PC-9 (cell line): ENCODE data around the gene NFASC. TPM values are rescaled to one million over a fixed set of nuclear protein-coding genes. Genes with fewer than 3 reads are reported as not detected.

ENCODE experiments used
- BruUV-seq: library from RNA; stranded (reverse); fragments of 400-500 nt; replicated peaks from 2 replicates; lab custom pipeline; 2021; lab: Mats Ljungman, UMichigan
- CTCF ChIA-PET: fragments of 300-600 bp; sonication (Branson Sonifier 250); formaldehyde crosslinking; loops from one replicate; lab custom pipeline; 2022; ENCODE audit warnings: antibody characterized with exemption; lab: Charles Lee
- POLR2A ChIA-PET: fragments of 300-600 bp; sonication (Branson Sonifier 250); formaldehyde crosslinking; loops from one replicate; lab custom pipeline; 2022; ENCODE audit warnings: antibody characterized with exemption; ENCODE audit not compliant: unreplicated experiment; lab: Charles Lee
- DNase-seq, 2 experiments: peaks; one replicate each; pipeline versions ENCODE4 v3.0.0 to v3.0.0-alpha.2; 2015 to 2022; ENCODE audit warnings: mixed read lengths in 1 of 2
- H2AFZ ChIP-seq: fragments of 200-600 bp; sonication (generic); 2 replicates; pipeline ENCODE4 v1.8.1; 2017; ENCODE audit warnings: antibody characterized with exemption
- H3F3A ChIP-seq: fragments of 200-600 bp; sonication (generic); 2 replicates; pipeline ENCODE4 v1.8.1; 2017; ENCODE audit warnings: antibody characterized with exemption, mild to moderate bottlenecking, low read depth; ENCODE audit not compliant: insufficient read depth
- H3K27ac ChIP-seq: fragments of 200-600 bp; sonication (generic); 2 replicates; pipeline ENCODE4 v1.6.1; 2016; ENCODE audit warnings: mixed run types
- H3K27me3 ChIP-seq: fragments of 200-600 bp; sonication (generic); 2 replicates; pipeline ENCODE4 v1.6.1; 2016; ENCODE audit warnings: low read depth, mixed run types; ENCODE audit not compliant: insufficient read depth
- H3K36me3 ChIP-seq: fragments of 200-600 bp; sonication (generic); 2 replicates; pipeline ENCODE4 v1.6.1; 2016; ENCODE audit warnings: low read depth, mixed run types
- H3K4me1 ChIP-seq: fragments of 200-600 bp; sonication (generic); replicated peaks from 2 replicates; pipeline ENCODE4 v1.6.1; 2016; ENCODE audit warnings: mixed run types; ENCODE audit not compliant: insufficient read depth
- H3K4me2 ChIP-seq: fragments of 200-600 bp; sonication (generic); 2 replicates; pipeline ENCODE4 v1.6.1; 2017; ENCODE audit warnings: mixed run types
- H3K4me3 ChIP-seq: fragments of 200-600 bp; sonication (generic); 2 replicates; pipeline ENCODE4 v1.6.1; 2016; ENCODE audit warnings: mixed run types
- H3K79me2 ChIP-seq: fragments of 200-600 bp; sonication (generic); 2 replicates; pipeline ENCODE4 v1.6.1; 2017; ENCODE audit warnings: low read depth, mixed run types
- H3K9me2 ChIP-seq: fragments of 200-600 bp; sonication (generic); 2 replicates; pipeline ENCODE4 v1.8.1; 2017; ENCODE audit warnings: mild to moderate bottlenecking; ENCODE audit not compliant: insufficient read depth
- H3K9me3 ChIP-seq: fragments of 200-600 bp; sonication (generic); 2 replicates; pipeline ENCODE4 v1.8.1; 2016; ENCODE audit warnings: low read depth; ENCODE audit not compliant: insufficient read depth
- H4K20me1 ChIP-seq: fragments of 200-600 bp; sonication (generic); 2 replicates; pipeline ENCODE4 v1.8.1; 2017; ENCODE audit not compliant: insufficient read depth
- CTCF ChIP-seq: fragments of 200-600 bp; sonication (generic); conservative IDR thresholded peaks from 2 replicates; pipeline ENCODE4 v1.6.1; 2017; ENCODE audit warnings: mixed run types, antibody characterized with exemption, mild to moderate bottlenecking, moderate library complexity
- EZH2 ChIP-seq: fragments of 200-600 bp; sonication (generic); IDR thresholded peaks from 2 replicates; pipeline ENCODE4 v1.8.0; 2017; ENCODE audit warnings: antibody characterized with exemption, low read depth
- intact Hi-C: fragments of 100-400 bp; cut with micrococcal nuclease; formaldehyde crosslinking; loops from one replicate; pipeline ENCODE4 v1.10.0; 2022; ENCODE audit not compliant: unreplicated experiment
- total RNA-seq: library from RNA; stranded (reverse); gene quantifications from 2 replicates; pipeline ENCODE4 v1.2.3, GENCODE V29; 2021

Gene NFASC
- total RNA-seq, 1 experiment from 2014 or later, result not detected

GRCh38 chr1:204900721-204901120 is 30.1 kb downstream of the NFASC start:
- BruUV-seq, result no TSS peak
- intact Hi-C loops, result no loop called here
- no peak for TF ChIP-seq CTCF
- TF ChIP-seq EZH2, result no peak
- Histone ChIP-seq H3K4me2 (no peak overlapping the region), H3K27ac (no peak overlapping the region), H3F3A (no peaks in the 10 kb centered on the region), H2AFZ (no peak overlapping the region), H3K79me2 (no peaks in the 10 kb centered on the region), H3K4me3 (no peak overlapping the region), H3K36me3 (no peaks in the 10 kb centered on the region), H3K9me2 (no peaks in the 10 kb centered on the region), H3K27me3 (peaks cover 96% of the 10 kb centered on the region), H3K4me1 (no peaks in the 10 kb centered on the region), H4K20me1 (no peaks in the 10 kb centered on the region), H3K9me3 (no peaks in the 10 kb centered on the region)
- no peak for DNase-seq
- ChIA-PET CTCF (no interaction called here), POLR2A (no interaction called here)

GRCh38 chr1:204902671-204903070 is 32.0 kb downstream of the NFASC start:
- peaks cover 92% of the 10 kb centered on the region for H3K27me3 ChIP-seq
- H3K4me2 ChIP-seq, result no peak overlapping the region
- no peak overlapping the region for H2AFZ ChIP-seq
- H3K4me1 ChIP-seq, result no peaks in the 10 kb centered on the region
- H3F3A ChIP-seq, result no peaks in the 10 kb centered on the region
- TF ChIP-seq CTCF (no peak), EZH2 (no peak)
- intact Hi-C loops, result no loop called here
- H4K20me1 ChIP-seq, result no peaks in the 10 kb centered on the region
- no peaks in the 10 kb centered on the region for H3K9me2 ChIP-seq
- no peaks in the 10 kb centered on the region for H3K79me2 ChIP-seq
- H3K27ac ChIP-seq, result no peak overlapping the region
- BruUV-seq, result no TSS peak
- H3K4me3 ChIP-seq, result no peak overlapping the region
- no peaks in the 10 kb centered on the region for H3K9me3 ChIP-seq
- H3K36me3 ChIP-seq, result no peaks in the 10 kb centered on the region
- POLR2A ChIA-PET, result no interaction called here
- CTCF ChIA-PET, result no interaction called here
- no peak for DNase-seq

GRCh38 chr1:204904228-204904810 is 33.7 kb downstream of the NFASC start:
- no peaks in the 10 kb centered on the region for H3F3A ChIP-seq
- no peak overlapping the region for H3K4me2 ChIP-seq
- no peaks in the 10 kb centered on the region for H3K79me2 ChIP-seq
- H3K9me2 ChIP-seq, result no peaks in the 10 kb centered on the region
- ChIA-PET POLR2A (no interaction called here), CTCF (no interaction called here)
- DNase-seq, result no peak
- H3K27me3 ChIP-seq, result peaks cover 89% of the 10 kb centered on the region
- H3K36me3 ChIP-seq, result no peaks in the 10 kb centered on the region
- H3K4me1 ChIP-seq, result no peaks in the 10 kb centered on the region
- TF ChIP-seq EZH2, result no peak
- no peak for TF ChIP-seq CTCF
- no peaks in the 10 kb centered on the region for H4K20me1 ChIP-seq
- H2AFZ ChIP-seq, result no peak overlapping the region
- H3K4me3 ChIP-seq, result no peak overlapping the region
- H3K9me3 ChIP-seq, result no peaks in the 10 kb centered on the region
- no TSS peak for BruUV-seq
- intact Hi-C loops, result no loop called here
- no peak overlapping the region for H3K27ac ChIP-seq
